K562 (cell line): ENCODE measurements around the gene FBXO8. TPM values are rescaled to one million over a fixed set of nuclear protein-coding genes. Genes with fewer than 3 reads are reported as not detected.

Experiments
- ATAC-seq: fragments of 200-7000 bp; cut with Tn5 transposase; 3 replicates; pipeline ENCODE4 v1.9.1; 2020; ENCODE audit warnings: moderate library complexity
- BruUV-seq: library from RNA; stranded (reverse); fragments of 400-500 nt; replicated peaks from 2 replicates; lab custom pipeline; 2021; lab: Mats Ljungman, UMichigan
- CTCF ChIA-PET: fragments of 300-600 bp; formaldehyde crosslinking; extraction: SDS; loops from one replicate; lab custom pipeline; 2021; ENCODE audit warnings: low intra/inter-chr PET ratio; lab: Yijun Ruan, JAX
- POLR2A ChIA-PET: fragments of 300-600, 350-650 bp; sonication (Branson Sonifier 250); formaldehyde crosslinking; extraction: SDS; loops from one replicate; lab custom pipeline; 2021; ENCODE audit warnings: antibody characterized with exemption, inconsistent platforms; lab: Yijun Ruan, JAX
- DNase-seq, 4 experiments: peaks; one replicate each; pipeline versions ENCODE4 v3.0.0 to v3.0.0-alpha.2; 2011 to 2018; ENCODE audit warnings: low spot score in 3 of 4, mixed read lengths in 3 of 4; ENCODE audit errors: extremely low read depth in 1 of 4
- FAIRE-seq: peaks from 2 replicates; lab custom pipeline; 2011; peaks lifted over from hg19 to GRCh38; lab: Jason Lieb, UNC
- H2AFZ ChIP-seq: 2 replicates; pipeline ENCODE4 v1.6.0; 2011; ENCODE audit warnings: low read depth, low read length, control low read depth, inconsistent platforms
- H3K27ac ChIP-seq: fragments of 200-600 bp; 3 replicates; pipeline ENCODE4 v1.8.0; 2011; ENCODE audit warnings: low read depth, mild to moderate bottlenecking, control low read depth, inconsistent platforms, low read length, moderate library complexity, mixed read lengths; ENCODE audit errors: extremely low read depth
- H3K27me3 ChIP-seq, 2 experiments: fragments of 300-600 bp in 1 of 2; 2 replicates in 1 of 2; 3 replicates in 1 of 2; pipeline versions ENCODE4 v1.6.0 to v1.8.0; 2011; ENCODE audit warnings: inconsistent platforms in 2 of 2, low read length in 2 of 2, mild to moderate bottlenecking in 1 of 2, mixed read lengths in 1 of 2, moderate library complexity in 1 of 2; ENCODE audit not compliant: control insufficient read depth in 2 of 2, insufficient read depth in 2 of 2
- H3K36me3 ChIP-seq: fragments of 300-600 bp; 3 replicates; pipeline ENCODE4 v1.8.0; 2011; ENCODE audit warnings: mild to moderate bottlenecking, low read length, inconsistent platforms; ENCODE audit not compliant: control insufficient read depth, insufficient read depth
- H3K4me1 ChIP-seq, 2 experiments: fragments of 200-600 bp in 1 of 2; replicated peaks in 1 of 2; 2 replicates in 1 of 2; 3 replicates in 1 of 2; pipeline versions ENCODE4 v1.5.1 to v1.8.0; 2011; ENCODE audit warnings: inconsistent platforms in 2 of 2, low read length in 2 of 2, mild to moderate bottlenecking in 1 of 2, mixed read lengths in 1 of 2, moderate library complexity in 1 of 2; ENCODE audit not compliant: control insufficient read depth in 2 of 2, insufficient read depth in 2 of 2
- H3K4me2 ChIP-seq: 2 replicates; pipeline ENCODE4 v1.6.1; 2011; ENCODE audit warnings: low read length, control low read depth, inconsistent platforms, mixed read lengths; ENCODE audit not compliant: insufficient read depth
- H3K4me3 ChIP-seq: fragments of 200-600 bp; sonication (generic), shearing (Covaris generic); 2 replicates; pipeline ENCODE4 v1.5.1; 2016; ENCODE audit warnings: control low read depth, inconsistent platforms
- H3K79me2 ChIP-seq: fragments of 200-600 bp; 3 replicates; pipeline ENCODE4 v1.8.0; 2011; ENCODE audit warnings: low read length, inconsistent platforms; ENCODE audit not compliant: control insufficient read depth, insufficient read depth
- H3K9ac ChIP-seq, 2 experiments: 2 replicates each; pipeline versions ENCODE4 v1.6.0 to v1.6.1; 2011; ENCODE audit warnings: low read depth in 2 of 2, low read length in 2 of 2, control low read depth in 1 of 2, inconsistent platforms in 1 of 2, mild to moderate bottlenecking in 1 of 2, mixed read lengths in 1 of 2; ENCODE audit not compliant: insufficient read depth in 1 of 2
- H3K9me1 ChIP-seq: one replicate; pipeline ENCODE4 v1.6.0; 2011; ENCODE audit warnings: inconsistent platforms, mild to moderate bottlenecking, low read length, moderate library complexity; ENCODE audit not compliant: control insufficient read depth, insufficient read depth
- H3K9me3 ChIP-seq: replicated peaks from 2 replicates; pipeline ENCODE4 v1.5.1; 2011; ENCODE audit warnings: low read depth, low read length, inconsistent platforms; ENCODE audit not compliant: control insufficient read depth, insufficient read depth
- H4K20me1 ChIP-seq: replicated peaks from 2 replicates; pipeline ENCODE4 v1.6.1; 2011; ENCODE audit warnings: low read length, inconsistent platforms, mixed read lengths; ENCODE audit not compliant: control insufficient read depth, insufficient read depth
- KLF1 ChIP-seq: fragments of 450-650 bp; IDR thresholded peaks from 2 replicates; pipeline ENCODE4 v1.6.1; 2016; ENCODE audit warnings: missing genetic modification characterization, missing compliant biosample characterization
- PHTF2 ChIP-seq: fragments of 250-450 bp; sonication (Bioruptor Pico); IDR thresholded peaks from 2 replicates; pipeline ENCODE4 v1.5.0; 2021; ENCODE audit warnings: mild to moderate bottlenecking
- SREBF2 ChIP-seq: sonication (generic); formaldehyde crosslinking; IDR thresholded peaks from 2 replicates; pipeline ENCODE4 v1.4.0; 2020; ENCODE audit warnings: mild to moderate bottlenecking, missing genetic modification reagents
- TBP ChIP-seq: optimal IDR thresholded peaks from 2 replicates; pipeline ENCODE3; 2011; ENCODE audit warnings: low read depth, low read length, improper control_type of control experiment
- ZC3H4 ChIP-seq: sonication (generic); formaldehyde crosslinking; IDR thresholded peaks from 2 replicates; pipeline ENCODE4 v1.9.0; 2021; ENCODE audit warnings: missing genetic modification reagents, borderline replicate concordance
- ZEB2 ChIP-seq: fragments of 450-650 bp; IDR thresholded peaks from 2 replicates; pipeline ENCODE4 v1.6.1; 2016
- ZNF830 ChIP-seq: fragments of 250-450 bp; sonication (Bioruptor Pico); IDR thresholded peaks from 2 replicates; pipeline ENCODE4 v1.5.0; 2021; ENCODE audit warnings: mild to moderate bottlenecking
- WGBS: fragments of 100-300 bp; shearing (Covaris generic); methylation state at CpG from one replicate; pipeline ENCODE4 v1.1.6; 2016; ENCODE audit warnings: low coverage, mixed read lengths; ENCODE audit not compliant: insufficient coverage; ENCODE audit errors: missing lambda C conversion rate; 5-methylcytosine and 5-hydroxymethylcytosine counted together
- in situ Hi-C: fragments of 300-500 bp; cut with MboI; formaldehyde crosslinking; loops from 4 replicates; pipeline ENCODE4 v1.15.0; 2018; ENCODE audit warnings: inconsistent platforms, mixed read lengths
- intact Hi-C: fragments of 100-400 bp; cut with micrococcal nuclease; formaldehyde crosslinking; loops from 2 replicates; pipeline ENCODE4 v1.14.2; 2022
- polyA plus RNA-seq, 8 experiments: library from polyadenylated mRNA; depleted of rRNA in 4 of 8; stranded (reverse) in 5 of 8; unstranded in 3 of 8; fragments of >200 nt; fragmentation: Nextera tagmentation in 2 of 8; fragmentation: Illumina TruSeq in 1 of 8; extraction: Ambion mirVana in 2 of 8; extraction: Trizol in 1 of 8; gene quantifications; 2 replicates each; pipeline versions ENCODE4 v1.2.1 to v1.2.3, GENCODE V29; 2011 to 2014; ENCODE audit warnings: inconsistent platforms in 1 of 8, missing spikeins in 1 of 8
- total RNA-seq, 7 experiments: library from RNA; depleted of rRNA in 6 of 7; stranded (reverse); fragments of >200 nt in 6 of 7; fragmentation: Illumina TruSeq in 2 of 7; extraction: Trizol in 2 of 7; gene quantifications; 2 replicates each; pipeline versions ENCODE4 v1.2.1 to v1.2.3, GENCODE V29; 2011 to 2021; ENCODE audit warnings: low replicate concordance in 1 of 7
- TF ChIP-seq, protein P1 (sequence below): sonication (generic); formaldehyde crosslinking; IDR thresholded peaks from 2 replicates; pipeline ENCODE4 v1.8.1; 2023; ENCODE audit warnings: mild to moderate bottlenecking, missing genetic modification reagents

FBXO8 gene
- total and polyA plus RNA-seq, 9 of the 15 experiments (the other 6 are each of a cell fraction or from before 2014, with no cell fraction given): 12.9 to 27.1 (median 14.8) TPM

DNA sequence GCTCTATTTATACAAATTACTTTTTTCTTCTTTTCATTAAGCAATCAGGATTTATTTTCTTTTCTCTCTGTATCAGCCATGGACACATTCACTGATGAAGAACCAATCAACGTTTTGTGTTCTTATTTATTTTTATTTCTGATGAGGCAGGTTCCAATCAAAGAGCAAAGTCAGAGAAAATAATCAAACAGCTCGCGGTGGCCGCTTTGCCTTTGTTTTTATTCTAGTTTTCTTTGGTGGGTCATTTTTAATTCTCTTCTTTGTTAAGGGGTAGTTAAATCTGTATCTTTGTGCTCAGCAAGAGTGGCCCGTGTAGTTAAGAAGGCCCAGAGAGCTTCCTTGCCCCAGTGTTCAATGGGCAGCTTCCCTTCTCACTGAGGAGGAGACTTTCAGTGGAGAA, 71.4 kb downstream of the FBXO8 start (continued):
- no peak for TF ChIP-seq KLF1 (tag)
- no peak for TF ChIP-seq ZEB2
- no peak for TF ChIP-seq TBP
- no peak for TF ChIP-seq ZNF830
- no peak for TF ChIP-seq SREBF2 (CRISPR knock-in tag)
- no peak for TF ChIP-seq ZC3H4

DNA sequence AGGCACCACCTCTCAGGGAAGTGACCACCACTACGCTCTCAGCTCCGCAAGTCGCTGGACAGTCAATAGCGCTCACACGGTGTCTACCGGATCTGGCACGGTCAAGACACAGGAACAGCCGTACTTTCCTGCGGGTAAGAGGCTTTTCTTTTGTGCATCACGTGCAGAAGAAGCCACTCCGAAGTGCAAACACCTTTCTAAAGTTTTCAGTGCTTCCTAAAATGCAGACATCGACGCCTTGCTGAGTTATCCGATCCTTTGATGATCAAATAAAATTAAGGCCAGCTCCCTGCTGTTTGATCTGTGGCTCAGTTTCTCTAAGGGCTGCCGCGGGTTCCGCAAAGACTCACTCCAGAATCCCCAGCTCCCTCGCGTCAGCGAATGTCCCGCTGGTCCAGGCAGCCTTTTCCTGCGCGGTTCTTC, 71.8 kb downstream of the FBXO8 start:
- no peak overlapping the region for H3K4me3 ChIP-seq
- intact Hi-C loops: no loop called here
- H3K9me3 ChIP-seq: peaks cover 3% of the 10 kb centered on the region; the same call in 1 of the 2 replicates
- H3K36me3 ChIP-seq: no peaks in the 10 kb centered on the region
- H3K27ac ChIP-seq: no peak overlapping the region
- H3K4me1 ChIP-seq: no peaks in the 10 kb centered on the region
- FAIRE-seq: no peak
- no peak overlapping the region for H3K9ac ChIP-seq
- H3K4me2 ChIP-seq: no peak overlapping the region
- H3K9me1 ChIP-seq: no peaks in the 10 kb centered on the region
- no peaks in the 10 kb centered on the region for H4K20me1 ChIP-seq
- ATAC-seq: no peak
- CTCF ChIA-PET: no interaction called here
- H3K27me3 ChIP-seq: no peaks in the 10 kb centered on the region
- no peak overlapping the region for H2AFZ ChIP-seq
- no peak for DNase-seq
- no TSS peak for BruUV-seq
- WGBS: 83% methylated on average over 21 of the region's 23 CpGs
- TF ChIP-seq, protein P1, sequence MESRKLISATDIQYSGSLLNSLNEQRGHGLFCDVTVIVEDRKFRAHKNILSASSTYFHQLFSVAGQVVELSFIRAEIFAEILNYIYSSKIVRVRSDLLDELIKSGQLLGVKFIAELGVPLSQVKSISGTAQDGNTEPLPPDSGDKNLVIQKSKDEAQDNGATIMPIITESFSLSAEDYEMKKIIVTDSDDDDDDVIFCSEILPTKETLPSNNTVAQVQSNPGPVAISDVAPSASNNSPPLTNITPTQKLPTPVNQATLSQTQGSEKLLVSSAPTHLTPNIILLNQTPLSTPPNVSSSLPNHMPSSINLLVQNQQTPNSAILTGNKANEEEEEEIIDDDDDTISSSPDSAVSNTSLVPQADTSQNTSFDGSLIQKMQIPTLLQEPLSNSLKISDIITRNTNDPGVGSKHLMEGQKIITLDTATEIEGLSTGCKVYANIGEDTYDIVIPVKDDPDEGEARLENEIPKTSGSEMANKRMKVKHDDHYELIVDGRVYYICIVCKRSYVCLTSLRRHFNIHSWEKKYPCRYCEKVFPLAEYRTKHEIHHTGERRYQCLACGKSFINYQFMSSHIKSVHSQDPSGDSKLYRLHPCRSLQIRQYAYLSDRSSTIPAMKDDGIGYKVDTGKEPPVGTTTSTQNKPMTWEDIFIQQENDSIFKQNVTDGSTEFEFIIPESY (CRISPR knock-in tag): 0 out of 2 replicates have a peak, but pooled peaks have one; percentile 16
- no peak for TF ChIP-seq PHTF2 (CRISPR knock-in tag)
- TF ChIP-seq, all 486 proteins: peak for 1
- H3K79me2 ChIP-seq: no peaks in the 10 kb centered on the region
- in situ Hi-C loops: no loop called here
- POLR2A ChIA-PET: interaction anchor here (1.8 kb wide), 1 partner anchor 18 kb away, joined by 3 read pairs; no protein-coding TSS in a partner anchor
